Gastrocnemius medialis (tissue), 4 donors: ENCODE measurements around the gene ANKRD40.
A peak's percentile ranks its signal among the peaks of the same experiment; 100 is the strongest.

Experiments used
- CTCF ChIP-seq, 5 experiments: fragments of 450-650 bp in 3 of 5; fragments of 200-600 bp in 2 of 5; sonication (generic) in 2 of 5; IDR thresholded peaks in 4 of 5; conservative IDR thresholded peaks in 1 of 5; 1 replicate in 4 of 5; 2 replicates in 1 of 5; pipeline ENCODE4 v1.5.1; 2016 to 2019; ENCODE audit warnings: antibody characterized with exemption in 5 of 5, mild to moderate bottlenecking in 3 of 5, moderate library complexity in 3 of 5
- POLR2A ChIP-seq, 2 donors: fragments of 450-650 bp; IDR thresholded peaks; one replicate each; pipeline ENCODE4 v1.6.1; 2017; ENCODE audit warnings: antibody characterized with exemption in 2 of 2, mild to moderate bottlenecking in 2 of 2, moderate library complexity in 2 of 2

GRCh38 chr17:50707289-50708049 lies at the start of gene ANKRD40:
- TF ChIP-seq CTCF (IDR thresholded peaks at IDR 0.05 in 4 of 5, conservative IDR thresholded peaks at IDR 0.05 in 1 of 5) = peak in 2 of 5 experiments; percentile 10 to 26
- peak; percentile 87 to 88 for TF ChIP-seq POLR2A (IDR thresholded peaks at IDR 0.05)
